H1 (cell line): Measurements from ENCODE around the gene LTBP3.
"Not testable (repeated sequence)": the region's sequence is repeated elsewhere in the genome, so short reads cannot be mapped to it uniquely, and the experiment has no call there.

ENCODE experiments used
- ATF3 ChIP-seq: IDR thresholded peaks from 2 replicates; pipeline ENCODE4 v1.6.1; 2011; ENCODE audit warnings: low read depth, mild to moderate bottlenecking, low read length; ENCODE audit not compliant: insufficient read depth
- BRCA1 ChIP-seq: IDR thresholded peaks from 2 replicates; pipeline ENCODE4 v1.6.1; 2012; ENCODE audit warnings: low read depth, low read length, improper control_type of control experiment
- CTCF ChIP-seq, 3 experiments: IDR thresholded peaks; 1 replicate in 2 of 3; 2 replicates in 1 of 3; pipeline versions ENCODE4 v1.5.1 to v1.6.1; 2011; ENCODE audit warnings: low read length in 3 of 3, mild to moderate bottlenecking in 3 of 3, inconsistent platforms in 2 of 3, low read depth in 1 of 3, moderate library complexity in 1 of 3; ENCODE audit not compliant: insufficient read depth in 1 of 3; ENCODE audit errors: control extremely low read depth in 1 of 3
- GABPA ChIP-seq: IDR thresholded peaks from 2 replicates; pipeline ENCODE4 v1.6.1; 2011; ENCODE audit warnings: mild to moderate bottlenecking, low read length, moderate library complexity, borderline replicate concordance; ENCODE audit not compliant: insufficient read depth
- RAD21 ChIP-seq, 2 experiments: IDR thresholded peaks in 1 of 2; conservative IDR thresholded peaks in 1 of 2; 2 replicates each; pipeline ENCODE4 v1.6.1; 2011; ENCODE audit warnings: low read depth in 2 of 2, low read length in 2 of 2, improper control_type of control experiment in 1 of 2, inconsistent platforms in 1 of 2, mild to moderate bottlenecking in 1 of 2, moderate library complexity in 1 of 2
- RFX5 ChIP-seq: IDR thresholded peaks from 2 replicates; pipeline ENCODE4 v1.6.1; 2011; ENCODE audit warnings: low read depth, low read length, improper control_type of control experiment, borderline replicate concordance
- YY1 ChIP-seq: IDR thresholded peaks from 2 replicates; pipeline ENCODE4 v1.6.1; 2011; ENCODE audit warnings: low read depth, mild to moderate bottlenecking, low read length

- not testable (repeated sequence) for TF ChIP-seq BRCA1; RFX5; CTCF (IDR thresholded peaks at IDR 0.05; ENCODE audit: control extremely low read depth in 1 of 3, insufficient read depth in 1 of 3, low read depth in 1 of 3, low read length in 3 of 3); GABPA; ATF3; YY1; RAD21 (IDR thresholded peaks at IDR 0.05 in 1 of 2, conservative IDR thresholded peaks at IDR 0.05 in 1 of 2; ENCODE audit: low read depth in 2 of 2, low read length in 2 of 2)
Measured at GRCh38 chr11:65564879-65565559, 6.9 kb upstream of the LTBP3 start.
